Myocyte (in vitro differentiated cells): ENCODE measurements around the gene CD86. TPM values are rescaled to one million over a fixed set of nuclear protein-coding genes. Genes with fewer than 3 reads are reported as not detected.

Experiments
- DNase-seq: peaks from one replicate; pipeline ENCODE4 v3.0.0-alpha.2; 2012; ENCODE audit warnings: low read depth
- total RNA-seq: library from RNA; depleted of rRNA; stranded (reverse); fragments of >200 nt; gene quantifications from 2 replicates; pipeline ENCODE4 v1.2.3, GENCODE V29; 2014

Gene CD86
- total RNA-seq, 1 donor from 2014 or later = not detected

DNA sequence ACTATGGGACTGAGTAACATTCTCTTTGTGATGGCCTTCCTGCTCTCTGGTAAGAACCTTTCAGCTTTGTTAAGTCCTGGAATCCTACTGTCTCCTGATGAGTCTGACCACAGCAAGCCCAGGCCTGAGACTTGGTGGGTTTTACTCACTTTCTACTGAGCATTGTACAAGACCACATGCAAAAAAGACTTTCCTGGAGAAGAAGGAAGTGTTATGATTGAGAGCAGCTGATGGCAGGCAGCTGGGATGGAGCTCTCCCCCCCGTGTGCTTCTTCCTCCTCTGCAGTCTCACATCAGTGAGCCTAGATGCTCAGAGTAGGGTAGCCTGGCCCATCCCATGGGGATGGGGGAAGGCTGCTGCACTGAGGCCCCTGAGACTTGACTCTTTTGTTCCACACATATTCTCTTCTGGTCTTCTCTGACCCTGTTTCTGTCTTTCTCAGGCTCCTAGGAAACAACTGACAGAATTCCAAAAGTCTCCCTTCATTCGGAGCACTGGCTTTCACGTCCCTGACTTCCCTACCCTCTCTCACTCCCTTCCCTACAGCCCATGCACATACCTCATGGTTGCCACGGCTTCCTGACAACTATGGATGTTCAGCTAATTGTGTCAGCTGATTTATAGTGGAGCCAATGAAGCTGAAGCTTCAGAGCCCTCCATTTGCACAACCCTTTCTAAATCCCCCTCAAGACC lies 36.6 kb downstream of the CD86 start:
- peak; percentile 3 for DNase-seq

DNA sequence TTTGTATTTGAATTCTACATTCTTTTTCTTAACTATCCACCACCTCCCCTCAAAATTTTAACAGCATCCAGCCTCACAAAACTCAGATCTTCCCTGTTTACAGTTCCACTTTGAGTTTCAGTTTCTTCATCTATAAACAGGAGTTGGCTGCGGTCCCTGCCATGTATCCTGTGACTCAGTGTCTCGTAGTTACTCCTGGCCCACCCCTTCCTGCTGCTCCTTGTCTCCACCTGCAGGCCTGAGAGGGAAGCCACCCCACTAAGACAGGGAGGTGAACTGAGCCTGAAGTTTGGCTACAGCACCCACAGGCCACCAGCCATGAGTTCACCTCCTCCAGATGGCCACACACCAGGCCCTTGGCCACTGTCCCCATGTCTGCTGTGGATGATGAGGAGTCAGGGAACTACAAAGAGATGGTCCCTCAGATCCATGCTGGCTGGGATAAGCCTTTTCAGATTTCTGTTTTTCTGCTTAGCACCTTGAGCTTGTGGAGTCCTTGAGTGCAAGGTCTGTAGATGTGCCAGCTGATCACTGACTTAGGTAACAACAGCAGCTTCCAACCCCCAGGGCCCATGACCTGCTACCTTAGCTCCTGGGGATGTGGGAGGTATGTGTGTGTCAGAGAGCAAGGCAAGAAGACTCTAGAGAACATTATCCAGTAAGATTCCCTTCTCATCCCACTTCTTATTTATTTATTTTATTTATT lies 37.5 kb downstream of the CD86 start:
- DNase-seq = no peak

DNA sequence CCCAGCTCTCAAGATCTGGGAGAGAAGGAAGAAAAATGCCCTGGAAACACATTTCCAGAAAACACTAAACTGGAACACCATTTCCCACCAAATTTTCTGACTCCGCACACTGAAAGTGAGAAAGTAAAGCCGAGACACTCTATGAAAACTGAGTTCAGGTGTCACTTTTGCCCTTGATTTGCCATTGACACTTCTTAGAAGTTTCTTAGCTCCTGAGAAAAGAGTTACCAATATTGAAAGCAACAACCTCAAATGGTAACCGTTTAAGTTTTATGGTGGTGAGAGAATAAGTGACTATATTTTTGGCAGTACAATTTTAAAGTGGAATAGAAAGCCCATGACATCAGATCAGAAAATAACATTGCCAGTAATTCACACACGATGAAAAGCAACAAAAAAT lies 39.0 kb downstream of the CD86 start:
- no peak for DNase-seq

DNA sequence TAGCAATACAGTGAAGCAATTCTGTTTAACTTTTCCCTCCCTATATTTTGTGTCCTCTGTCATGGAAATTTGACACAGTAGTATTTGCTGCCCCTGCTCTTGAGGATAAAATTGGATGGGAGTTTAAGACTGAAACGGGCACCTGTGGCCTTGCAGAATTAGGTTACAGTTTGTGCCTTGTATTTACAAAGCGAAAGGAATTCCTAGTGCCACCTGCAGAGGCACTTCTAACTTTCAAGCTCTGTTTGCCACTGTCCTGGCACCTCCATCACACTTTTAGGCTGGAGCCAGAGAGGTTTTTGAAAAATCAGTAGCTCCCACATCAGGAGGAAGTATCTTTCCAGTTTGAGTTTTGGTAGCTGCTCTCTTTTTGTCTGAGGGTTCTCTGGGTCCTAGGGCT lies 39.5 kb downstream of the CD86 start:
- DNase-seq = no peak

DNA sequence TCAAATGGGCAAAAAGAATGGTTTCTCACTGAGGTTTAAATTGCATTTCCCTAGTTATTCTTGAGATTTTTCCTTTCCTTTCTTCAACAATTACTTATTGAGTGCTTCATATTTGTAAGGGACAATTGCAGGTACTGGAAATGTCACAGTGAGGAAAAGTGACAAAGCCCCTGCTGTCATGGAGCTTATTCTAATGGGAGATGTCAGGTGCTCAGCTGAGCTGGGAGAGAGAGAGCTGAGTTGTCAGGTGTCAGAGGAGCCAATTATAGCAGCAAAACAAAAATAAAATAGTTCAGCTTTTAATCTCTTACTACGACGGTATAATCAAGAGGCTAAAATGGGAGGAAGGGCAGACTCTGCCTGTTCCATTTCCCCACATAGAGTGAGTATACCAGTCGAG lies 42.0 kb downstream of the CD86 start:
- DNase-seq = no peak

DNA sequence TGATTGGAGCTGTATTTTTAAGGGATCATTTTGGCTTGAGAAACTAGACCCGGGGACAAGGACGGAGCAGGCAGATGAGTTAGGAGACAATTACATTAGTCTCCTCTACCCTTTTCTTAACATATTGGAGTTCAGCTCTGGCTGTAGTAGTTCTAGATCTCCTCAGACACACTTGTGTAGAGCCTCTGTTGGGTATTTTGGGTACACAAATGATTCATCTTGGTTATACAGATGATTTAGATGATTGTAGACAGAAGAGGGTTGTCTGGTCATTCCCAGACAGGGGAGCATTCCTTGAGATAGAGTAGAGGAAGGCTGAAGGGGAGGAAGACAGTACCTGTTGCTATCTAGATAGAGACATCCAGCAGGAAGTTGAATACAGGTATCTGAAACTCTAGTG lies 43.4 kb downstream of the CD86 start:
- no peak for DNase-seq

DNA sequence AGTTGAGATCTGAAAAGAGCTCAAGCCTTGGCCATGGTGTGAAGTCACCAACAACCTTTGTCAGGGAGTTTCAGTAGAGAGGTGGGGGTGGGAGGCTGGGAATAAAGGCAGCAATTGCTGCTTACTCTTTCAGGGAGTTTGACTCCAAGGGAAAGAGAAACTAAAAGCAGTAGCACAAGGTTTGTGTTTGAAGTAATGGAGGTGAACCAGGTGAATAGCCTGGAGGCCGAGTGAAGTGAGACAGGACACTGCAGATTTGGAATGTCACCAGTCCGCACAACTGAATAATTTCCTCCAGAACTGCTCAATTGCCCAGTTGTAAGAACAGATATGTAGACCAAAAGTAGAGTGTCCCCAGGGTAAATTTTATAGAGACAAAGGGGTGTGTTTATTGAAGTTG lies 44.1 kb downstream of the CD86 start:
- no peak for DNase-seq

DNA sequence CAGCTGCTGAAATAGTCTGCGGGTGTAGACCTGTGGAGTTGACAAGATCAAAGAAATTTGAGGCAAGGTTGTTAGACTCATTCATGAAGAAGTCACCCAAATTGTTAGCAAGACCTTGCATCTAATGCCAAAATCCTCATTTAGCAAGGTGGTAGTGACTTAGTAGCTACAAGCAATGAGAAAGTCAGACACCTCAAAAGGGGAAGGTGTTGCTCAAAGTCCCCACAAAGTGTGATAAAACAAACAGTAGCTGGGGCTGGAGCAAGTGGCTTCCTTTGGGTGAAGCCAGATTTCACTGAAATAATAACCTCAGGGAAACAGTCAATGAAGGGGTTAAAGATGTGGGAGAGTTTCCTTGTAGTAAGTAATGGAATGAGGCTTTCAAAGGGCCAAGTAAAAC lies 44.9 kb downstream of the CD86 start:
- DNase-seq = no peak

DNA sequence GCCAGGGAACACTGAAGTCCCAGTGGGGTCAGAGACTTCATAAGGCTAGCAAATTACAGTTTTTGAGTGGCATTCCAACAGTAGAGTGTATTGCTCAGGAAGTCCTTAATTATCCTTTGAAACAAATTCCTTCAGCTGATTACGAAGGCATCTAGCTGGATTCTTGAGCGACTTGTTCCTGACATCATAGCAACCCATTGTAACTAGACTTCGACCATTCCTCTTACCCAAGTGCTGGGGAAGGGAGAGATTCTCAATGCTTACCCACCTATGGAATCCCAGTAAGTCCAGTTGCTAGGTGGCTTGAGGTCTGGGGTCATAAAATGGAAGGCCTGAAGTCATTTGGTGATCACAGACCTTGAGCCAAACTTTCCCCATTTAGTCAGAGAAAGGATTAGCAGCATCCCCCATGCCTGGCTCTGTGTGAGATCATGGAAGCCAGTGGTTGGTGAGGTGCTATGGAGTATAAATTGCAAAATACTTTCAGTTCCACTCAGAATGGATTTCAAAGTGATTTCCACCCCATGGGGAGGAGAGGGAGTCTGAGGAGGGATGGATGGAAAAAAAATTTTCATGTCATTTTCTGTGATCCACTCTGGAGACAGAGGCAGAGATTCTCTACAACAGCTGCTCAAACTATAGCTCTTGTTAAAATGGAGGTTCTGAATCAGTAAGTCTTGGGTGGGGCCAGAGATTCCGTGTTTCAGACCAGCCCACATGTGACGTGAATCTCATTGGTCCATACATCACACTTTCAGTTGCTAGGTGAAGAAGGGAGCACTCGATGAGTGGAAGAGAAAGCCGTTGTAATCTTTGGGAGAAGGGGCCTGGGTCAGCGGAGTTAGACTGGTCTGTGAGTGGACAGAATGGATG lies 45.7 kb downstream of the CD86 start:
- no peak for DNase-seq

DNA sequence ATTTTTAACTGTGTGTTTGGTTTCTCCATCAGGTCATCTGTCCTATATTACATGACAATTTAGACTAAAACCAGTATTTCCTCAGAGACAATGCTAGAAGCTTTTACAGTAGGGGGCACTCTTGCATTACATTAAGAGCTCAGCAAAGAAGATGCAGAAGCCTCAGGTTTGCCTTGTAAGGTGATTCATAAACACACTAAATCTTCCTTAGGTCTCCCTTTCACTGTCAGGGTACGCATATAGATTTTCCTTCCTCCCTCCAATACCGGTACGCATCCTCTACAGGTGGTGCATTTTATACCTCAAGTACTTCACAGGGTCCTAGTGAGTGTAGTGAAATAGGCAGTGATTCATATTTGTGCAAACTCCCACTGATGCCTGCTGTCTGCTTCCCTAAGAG lies 46.5 kb downstream of the CD86 start:
- DNase-seq = peak; percentile 39

DNA sequence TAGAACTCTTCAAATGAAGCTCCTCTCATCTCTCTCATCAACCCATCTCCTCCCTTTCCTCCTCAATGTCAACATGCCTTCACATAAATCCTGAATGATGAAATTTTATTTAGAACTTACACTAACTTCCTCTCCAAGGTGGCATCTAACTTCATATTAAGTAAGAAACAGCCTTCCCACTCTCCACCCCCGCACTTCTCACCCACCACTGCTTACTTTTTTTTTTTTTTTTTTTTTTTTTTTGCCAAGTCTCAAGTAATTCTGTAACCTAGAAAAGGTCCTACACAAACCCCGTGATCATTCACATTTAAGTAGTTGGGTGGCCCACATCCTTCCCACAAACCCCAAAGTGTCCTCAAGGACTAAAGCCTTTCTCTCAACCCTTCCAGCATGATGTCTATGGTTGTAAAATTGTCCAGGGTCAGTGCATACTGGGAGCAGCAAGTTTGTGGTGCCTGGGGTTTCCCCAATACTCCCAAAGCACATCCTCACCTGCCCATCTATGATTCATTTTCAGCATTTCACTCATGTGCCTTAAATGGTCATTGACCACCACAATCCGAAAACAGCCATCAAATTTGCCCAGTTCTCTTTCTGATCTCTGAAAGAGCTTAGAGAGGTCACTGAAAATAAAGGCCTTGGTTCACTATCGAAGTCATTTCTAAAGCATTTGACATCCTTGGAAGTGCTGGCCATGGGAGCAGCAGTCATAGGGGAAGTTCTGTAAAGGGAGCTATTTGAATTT lies 47.2 kb downstream of the CD86 start:
- DNase-seq = no peak

DNA sequence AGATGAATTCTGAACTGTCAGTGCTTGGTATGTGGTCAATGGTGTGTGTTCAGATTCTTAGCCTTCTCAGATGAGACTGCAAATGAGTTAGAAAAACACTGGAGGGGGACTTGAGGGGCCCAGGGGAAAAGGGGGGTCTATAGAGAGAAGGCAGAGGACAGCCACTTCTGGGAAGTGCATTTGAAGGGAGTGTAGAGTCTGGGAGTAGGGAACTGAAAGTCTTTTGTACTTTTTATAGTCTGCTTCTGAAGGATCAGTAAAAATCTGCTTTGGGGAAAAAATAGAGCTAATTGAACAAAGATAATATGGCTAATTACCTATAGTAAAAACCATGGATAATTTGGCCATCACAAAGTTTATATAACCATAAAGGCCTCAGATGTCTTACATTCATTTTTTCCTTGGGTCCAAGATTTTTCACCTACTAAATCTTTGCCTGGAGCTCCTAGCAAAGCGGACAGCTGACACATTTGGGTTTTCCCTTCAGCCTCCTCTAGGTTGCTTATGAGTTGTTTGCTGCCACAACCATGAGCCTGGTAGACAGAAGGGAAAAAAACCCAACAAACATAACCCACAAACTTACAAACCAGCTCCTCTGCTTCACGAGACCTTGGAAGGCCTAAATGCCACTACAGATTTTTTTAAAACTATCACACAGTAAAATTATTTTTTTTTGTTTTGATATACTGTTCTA lies 48.8 kb downstream of the CD86 start:
- no peak for DNase-seq

DNA sequence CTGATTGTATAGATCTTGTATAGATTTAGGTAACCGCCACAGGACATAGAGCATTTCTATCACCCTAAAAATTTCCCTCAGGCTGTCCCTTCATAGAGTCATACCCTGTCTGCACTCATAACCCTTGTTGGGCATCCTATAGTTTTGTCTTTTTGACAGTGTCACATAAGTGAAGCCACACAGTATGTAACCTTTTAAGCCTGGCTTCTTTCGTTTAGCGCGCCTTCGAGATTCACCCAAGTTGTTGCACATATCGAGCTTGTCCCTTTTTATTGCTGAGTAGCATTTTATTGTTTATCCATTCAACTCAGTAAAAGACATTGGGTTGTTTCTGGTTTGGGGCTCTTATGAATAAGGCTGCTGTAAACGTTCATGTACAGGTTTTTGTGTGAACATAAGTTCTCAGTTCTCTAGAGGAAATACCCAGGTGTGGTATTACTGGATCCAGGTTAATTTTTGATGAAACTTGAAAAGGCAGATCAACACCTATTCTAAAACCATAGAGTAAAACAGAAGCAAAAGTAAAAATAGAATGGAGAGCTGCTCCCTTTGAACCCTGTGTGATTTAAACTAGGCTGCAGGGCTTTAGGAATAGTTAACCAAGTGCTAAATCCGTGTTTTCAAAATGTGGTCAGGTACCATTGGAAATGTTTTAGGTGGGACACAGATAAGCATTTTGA lies 49.5 kb downstream of the CD86 start:
- no peak for DNase-seq

DNA sequence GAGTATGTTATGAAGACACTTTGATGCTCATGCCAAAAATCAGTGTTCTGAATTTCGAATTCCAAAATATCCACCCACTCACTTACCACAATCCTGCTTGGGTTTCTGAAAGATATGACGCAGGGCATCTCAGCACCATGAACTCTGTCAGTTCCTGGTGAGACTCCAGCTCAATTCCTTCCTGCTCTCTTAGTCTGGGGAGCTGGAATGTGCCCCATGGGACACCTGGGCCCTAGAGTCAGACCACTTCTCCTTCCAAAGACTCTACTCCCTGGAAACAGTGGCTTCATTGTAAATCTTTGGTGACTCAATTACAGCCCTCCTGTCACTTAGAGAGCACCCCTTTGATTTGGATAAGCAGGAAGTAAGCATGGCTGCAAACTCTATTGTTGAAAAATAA lies 50.5 kb downstream of the CD86 start:
- peak; percentile 13 for DNase-seq

DNA sequence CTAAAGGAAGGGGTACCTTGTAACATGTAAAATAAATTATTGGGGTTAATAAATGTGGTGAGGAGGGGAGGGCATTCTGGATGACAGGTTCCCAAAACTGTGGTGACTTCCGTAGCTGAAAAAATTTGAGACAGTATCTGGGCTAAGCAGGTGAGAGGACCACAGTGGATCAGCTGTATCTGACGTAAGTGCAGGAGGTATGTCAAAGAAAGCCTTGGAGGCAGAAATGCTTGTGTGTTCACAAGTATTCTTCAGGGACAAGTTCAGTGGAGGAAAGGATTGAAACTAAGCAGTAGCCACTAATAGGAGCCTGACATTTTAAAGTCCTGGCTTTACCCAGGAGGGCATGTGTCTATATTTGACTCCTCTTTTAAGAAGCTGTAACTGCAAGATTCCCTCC lies 52.0 kb downstream of the CD86 start:
- no peak for DNase-seq

DNA sequence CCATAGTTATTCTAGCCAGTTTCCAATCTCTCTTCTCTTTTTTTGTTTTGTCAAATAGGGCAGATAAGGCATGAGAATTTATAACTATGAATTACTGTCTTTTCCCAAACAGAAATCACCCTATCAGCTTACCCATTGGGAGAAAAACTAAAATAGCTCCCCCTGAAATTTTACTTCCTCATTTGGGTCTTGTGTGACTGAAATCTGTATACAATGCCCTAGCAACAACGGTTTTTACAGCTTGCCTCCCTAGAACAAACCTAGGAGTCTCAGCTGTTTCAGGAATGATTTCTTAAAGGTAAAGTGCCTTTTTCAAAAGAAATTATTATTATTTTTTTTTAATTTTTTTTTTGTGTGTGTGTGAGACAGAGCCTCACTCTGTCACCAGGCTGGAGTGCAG lies 56.8 kb downstream of the CD86 start:
- DNase-seq = no peak

DNA sequence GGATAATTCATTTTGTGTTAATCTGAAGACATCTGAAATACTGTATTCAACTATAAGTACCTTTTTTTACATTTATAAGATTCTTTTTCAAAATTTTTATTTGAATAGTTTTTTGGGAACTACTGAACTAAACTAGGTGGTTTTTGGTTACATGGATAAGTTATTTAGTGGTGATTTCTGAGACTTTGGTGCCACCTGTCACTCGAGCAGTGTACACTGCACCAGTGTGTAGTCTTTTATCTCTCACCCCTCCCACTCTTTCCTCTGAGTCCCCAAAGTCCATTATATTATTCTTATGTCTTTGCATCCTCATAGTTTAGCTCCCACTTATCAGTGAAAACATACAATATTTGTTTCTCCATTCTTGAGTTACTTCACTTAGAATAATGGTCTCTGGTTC lies 57.6 kb downstream of the CD86 start:
- no peak for DNase-seq

DNA sequence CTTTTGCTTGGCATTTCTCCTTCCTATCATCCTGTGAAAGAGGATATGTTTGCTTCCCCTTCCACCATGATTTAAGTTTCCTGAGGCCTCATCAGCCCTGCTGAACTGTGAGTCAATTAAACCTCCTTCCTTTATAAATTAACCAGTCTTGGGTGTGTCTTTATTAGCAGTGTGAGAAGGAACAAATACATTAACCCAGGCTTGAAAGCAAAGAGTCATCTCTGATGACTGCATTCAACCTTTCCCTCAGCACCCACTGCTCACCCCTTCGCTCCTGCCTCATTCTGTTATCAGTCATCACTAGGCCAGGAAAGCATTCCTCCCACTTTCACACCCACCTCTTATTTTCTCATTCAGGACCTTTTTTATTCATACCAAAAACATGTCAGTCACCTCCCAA lies 68.7 kb downstream of the CD86 start:
- no peak for DNase-seq

DNA sequence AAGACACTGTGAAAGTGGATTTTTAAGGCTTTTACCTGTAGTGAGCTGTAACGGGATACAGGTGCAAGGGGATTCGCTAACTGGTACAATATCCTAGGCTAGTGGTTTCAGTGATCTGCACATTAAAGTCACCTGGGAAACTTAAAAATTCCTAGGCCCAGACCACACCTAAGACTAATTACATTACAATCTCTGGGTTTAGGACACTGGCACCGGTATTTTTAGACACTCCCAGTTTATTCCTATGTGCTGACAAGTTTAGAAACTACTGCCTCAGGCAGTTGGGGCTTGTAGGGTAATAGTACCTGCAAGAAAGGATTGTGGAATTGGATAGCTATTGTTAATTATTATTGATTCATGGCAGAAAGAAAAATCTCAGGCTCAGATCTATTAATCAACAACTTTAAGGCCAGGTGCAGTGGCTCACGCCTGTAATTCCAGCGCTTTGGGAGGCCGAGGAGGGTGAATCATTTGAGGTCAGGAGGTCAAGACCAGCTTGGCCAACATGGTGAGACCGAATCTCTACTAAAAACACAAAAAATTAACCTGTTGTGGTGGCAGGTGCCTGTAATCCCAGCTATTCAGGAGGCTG lies 77.9 kb downstream of the CD86 start:
- no peak for DNase-seq

DNA sequence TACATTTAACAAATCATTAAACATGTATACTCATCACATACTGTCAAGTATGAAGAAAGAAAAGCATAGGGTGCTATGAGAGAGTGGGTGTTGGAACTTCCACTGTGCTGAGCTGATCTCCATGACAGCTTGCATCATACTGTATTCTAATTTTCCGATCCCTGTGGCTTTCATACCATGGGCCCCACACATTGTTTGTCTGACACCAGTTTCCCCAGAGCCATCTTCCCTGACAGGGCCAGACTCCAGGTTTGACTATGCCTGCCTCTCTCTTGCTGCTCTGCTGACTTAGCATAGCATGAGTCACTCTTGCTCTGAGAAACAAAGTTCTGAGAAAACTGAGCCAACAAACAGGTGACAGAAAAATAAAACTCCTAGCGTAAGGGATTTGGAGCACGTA lies 91.3 kb downstream of the CD86 start:
- DNase-seq = no peak
